ENCODE measurements around the gene C1QTNF7.

Gene C1QTNF7

DNA sequence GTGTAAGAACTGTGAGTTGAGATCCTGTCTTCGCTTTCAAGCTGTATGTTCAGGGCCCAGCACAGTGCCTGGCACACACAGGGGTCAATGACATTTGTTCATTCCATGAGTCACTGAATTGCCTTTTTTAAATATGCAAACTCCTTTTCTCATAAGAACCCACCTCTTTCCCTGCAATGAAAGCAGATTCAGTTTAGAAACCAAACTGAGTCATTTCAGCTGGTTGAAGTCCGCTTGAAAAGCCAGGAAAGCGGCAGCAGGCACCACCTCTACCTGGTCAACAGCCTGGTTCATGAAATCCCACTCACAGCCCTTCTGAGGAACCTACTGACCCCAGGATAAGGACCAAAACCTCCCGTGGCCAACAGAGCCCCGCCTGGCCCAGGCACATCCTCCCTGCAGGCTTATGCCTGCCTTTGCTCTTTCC, 4.5 kb upstream of the C1QTNF7 start:
- TF ChIP-seq TCF4 (CRISPR knock-in tag; IDR thresholded peaks at IDR 0.05; ENCODE audit: borderline replicate concordance) (no peak), RARB (CRISPR knock-in tag; IDR thresholded peaks at IDR 0.05) (no peak), ZFP3 (CRISPR knock-in tag; IDR thresholded peaks at IDR 0.05) (no peak), ZFP30 (CRISPR knock-in tag; IDR thresholded peaks at IDR 0.05) (no peak), ISL1 (CRISPR knock-in tag; IDR thresholded peaks at IDR 0.05) (no peak), OSR1 (CRISPR knock-in tag; IDR thresholded peaks at IDR 0.05) (no peak), BACH2 (CRISPR knock-in tag; IDR thresholded peaks at IDR 0.05; ENCODE audit: borderline replicate concordance) (no peak), ESRRG (CRISPR knock-in tag; IDR thresholded peaks at IDR 0.05) (no peak), PPARA (CRISPR knock-in tag; IDR thresholded peaks at IDR 0.05; ENCODE audit: borderline replicate concordance) (no peak), SNAI2 (CRISPR knock-in tag; IDR thresholded peaks at IDR 0.05) (no peak), ZC3H10 (CRISPR knock-in tag; IDR thresholded peaks at IDR 0.05) (no peak), ZNF565 (CRISPR knock-in tag; conservative IDR thresholded peaks at IDR 0.05; ENCODE audit: low read depth) (no peak)
- TF ChIP-seq, protein P1, sequence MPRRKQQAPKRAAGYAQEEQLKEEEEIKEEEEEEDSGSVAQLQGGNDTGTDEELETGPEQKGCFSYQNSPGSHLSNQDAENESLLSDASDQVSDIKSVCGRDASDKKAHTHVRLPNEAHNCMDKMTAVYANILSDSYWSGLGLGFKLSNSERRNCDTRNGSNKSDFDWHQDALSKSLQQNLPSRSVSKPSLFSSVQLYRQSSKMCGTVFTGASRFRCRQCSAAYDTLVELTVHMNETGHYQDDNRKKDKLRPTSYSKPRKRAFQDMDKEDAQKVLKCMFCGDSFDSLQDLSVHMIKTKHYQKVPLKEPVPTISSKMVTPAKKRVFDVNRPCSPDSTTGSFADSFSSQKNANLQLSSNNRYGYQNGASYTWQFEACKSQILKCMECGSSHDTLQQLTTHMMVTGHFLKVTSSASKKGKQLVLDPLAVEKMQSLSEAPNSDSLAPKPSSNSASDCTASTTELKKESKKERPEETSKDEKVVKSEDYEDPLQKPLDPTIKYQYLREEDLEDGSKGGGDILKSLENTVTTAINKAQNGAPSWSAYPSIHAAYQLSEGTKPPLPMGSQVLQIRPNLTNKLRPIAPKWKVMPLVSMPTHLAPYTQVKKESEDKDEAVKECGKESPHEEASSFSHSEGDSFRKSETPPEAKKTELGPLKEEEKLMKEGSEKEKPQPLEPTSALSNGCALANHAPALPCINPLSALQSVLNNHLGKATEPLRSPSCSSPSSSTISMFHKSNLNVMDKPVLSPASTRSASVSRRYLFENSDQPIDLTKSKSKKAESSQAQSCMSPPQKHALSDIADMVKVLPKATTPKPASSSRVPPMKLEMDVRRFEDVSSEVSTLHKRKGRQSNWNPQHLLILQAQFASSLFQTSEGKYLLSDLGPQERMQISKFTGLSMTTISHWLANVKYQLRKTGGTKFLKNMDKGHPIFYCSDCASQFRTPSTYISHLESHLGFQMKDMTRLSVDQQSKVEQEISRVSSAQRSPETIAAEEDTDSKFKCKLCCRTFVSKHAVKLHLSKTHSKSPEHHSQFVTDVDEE (CRISPR knock-in tag; IDR thresholded peaks at IDR 0.05) = no peak
- TF ChIP-seq, protein P2, sequence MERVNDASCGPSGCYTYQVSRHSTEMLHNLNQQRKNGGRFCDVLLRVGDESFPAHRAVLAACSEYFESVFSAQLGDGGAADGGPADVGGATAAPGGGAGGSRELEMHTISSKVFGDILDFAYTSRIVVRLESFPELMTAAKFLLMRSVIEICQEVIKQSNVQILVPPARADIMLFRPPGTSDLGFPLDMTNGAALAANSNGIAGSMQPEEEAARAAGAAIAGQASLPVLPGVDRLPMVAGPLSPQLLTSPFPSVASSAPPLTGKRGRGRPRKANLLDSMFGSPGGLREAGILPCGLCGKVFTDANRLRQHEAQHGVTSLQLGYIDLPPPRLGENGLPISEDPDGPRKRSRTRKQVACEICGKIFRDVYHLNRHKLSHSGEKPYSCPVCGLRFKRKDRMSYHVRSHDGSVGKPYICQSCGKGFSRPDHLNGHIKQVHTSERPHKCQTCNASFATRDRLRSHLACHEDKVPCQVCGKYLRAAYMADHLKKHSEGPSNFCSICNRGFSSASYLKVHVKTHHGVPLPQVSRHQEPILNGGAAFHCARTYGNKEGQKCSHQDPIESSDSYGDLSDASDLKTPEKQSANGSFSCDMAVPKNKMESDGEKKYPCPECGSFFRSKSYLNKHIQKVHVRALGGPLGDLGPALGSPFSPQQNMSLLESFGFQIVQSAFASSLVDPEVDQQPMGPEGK (CRISPR knock-in tag; IDR thresholded peaks at IDR 0.05; ENCODE audit: borderline replicate concordance) = no peak
- TF ChIP-seq, protein P3, sequence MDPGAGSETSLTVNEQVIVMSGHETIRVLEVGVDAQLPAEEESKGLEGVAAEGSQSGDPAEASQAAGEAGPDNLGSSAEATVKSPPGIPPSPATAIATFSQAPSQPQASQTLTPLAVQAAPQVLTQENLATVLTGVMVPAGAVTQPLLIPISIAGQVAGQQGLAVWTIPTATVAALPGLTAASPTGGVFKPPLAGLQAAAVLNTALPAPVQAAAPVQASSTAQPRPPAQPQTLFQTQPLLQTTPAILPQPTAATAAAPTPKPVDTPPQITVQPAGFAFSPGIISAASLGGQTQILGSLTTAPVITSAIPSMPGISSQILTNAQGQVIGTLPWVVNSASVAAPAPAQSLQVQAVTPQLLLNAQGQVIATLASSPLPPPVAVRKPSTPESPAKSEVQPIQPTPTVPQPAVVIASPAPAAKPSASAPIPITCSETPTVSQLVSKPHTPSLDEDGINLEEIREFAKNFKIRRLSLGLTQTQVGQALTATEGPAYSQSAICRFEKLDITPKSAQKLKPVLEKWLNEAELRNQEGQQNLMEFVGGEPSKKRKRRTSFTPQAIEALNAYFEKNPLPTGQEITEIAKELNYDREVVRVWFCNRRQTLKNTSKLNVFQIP (CRISPR knock-in tag; IDR thresholded peaks at IDR 0.05; ENCODE audit: borderline replicate concordance, low read depth) = no peak
- ATAC-seq = no peak

DNA sequence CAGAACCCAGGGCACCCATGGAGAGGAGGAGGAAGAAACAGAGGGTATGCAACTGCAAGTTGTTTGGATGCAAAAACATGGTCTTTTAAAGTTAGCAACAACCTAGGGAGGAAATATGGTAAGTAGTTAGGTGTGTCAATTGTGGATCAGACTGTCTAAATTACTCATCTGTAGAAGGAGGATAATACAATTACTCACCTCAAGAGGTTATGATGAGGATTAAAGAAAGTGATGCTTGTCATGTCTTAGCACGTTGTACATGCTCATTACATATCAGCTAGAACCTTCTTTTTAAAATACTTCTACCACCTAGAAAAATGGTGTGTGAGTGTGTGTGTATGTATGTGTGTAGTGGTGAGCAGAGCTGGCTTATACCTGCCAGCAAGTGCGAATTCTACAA, 2.3 kb upstream of the C1QTNF7 start:
- ATAC-seq = no peak
- TF ChIP-seq RARB (CRISPR knock-in tag; IDR thresholded peaks at IDR 0.05) = no peak
- TF ChIP-seq ZNF8 (CRISPR knock-in tag; IDR thresholded peaks at IDR 0.05) = no peak
- TF ChIP-seq ARNTL (CRISPR knock-in tag; IDR thresholded peaks at IDR 0.05; ENCODE audit: borderline replicate concordance, low read depth) = no peak
- no peak for TF ChIP-seq ISL1 (CRISPR knock-in tag; IDR thresholded peaks at IDR 0.05)
- TF ChIP-seq CSDC2 (CRISPR knock-in tag; IDR thresholded peaks at IDR 0.05) = no peak
- TF ChIP-seq, protein P4, sequence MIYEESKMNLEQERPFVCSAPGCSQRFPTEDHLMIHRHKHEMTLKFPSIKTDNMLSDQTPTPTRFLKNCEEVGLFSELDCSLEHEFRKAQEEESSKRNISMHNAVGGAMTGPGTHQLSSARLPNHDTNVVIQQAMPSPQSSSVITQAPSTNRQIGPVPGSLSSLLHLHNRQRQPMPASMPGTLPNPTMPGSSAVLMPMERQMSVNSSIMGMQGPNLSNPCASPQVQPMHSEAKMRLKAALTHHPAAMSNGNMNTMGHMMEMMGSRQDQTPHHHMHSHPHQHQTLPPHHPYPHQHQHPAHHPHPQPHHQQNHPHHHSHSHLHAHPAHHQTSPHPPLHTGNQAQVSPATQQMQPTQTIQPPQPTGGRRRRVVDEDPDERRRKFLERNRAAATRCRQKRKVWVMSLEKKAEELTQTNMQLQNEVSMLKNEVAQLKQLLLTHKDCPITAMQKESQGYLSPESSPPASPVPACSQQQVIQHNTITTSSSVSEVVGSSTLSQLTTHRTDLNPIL (CRISPR knock-in tag; IDR thresholded peaks at IDR 0.05; ENCODE audit: low read depth) = no peak
- TF ChIP-seq, protein P5, sequence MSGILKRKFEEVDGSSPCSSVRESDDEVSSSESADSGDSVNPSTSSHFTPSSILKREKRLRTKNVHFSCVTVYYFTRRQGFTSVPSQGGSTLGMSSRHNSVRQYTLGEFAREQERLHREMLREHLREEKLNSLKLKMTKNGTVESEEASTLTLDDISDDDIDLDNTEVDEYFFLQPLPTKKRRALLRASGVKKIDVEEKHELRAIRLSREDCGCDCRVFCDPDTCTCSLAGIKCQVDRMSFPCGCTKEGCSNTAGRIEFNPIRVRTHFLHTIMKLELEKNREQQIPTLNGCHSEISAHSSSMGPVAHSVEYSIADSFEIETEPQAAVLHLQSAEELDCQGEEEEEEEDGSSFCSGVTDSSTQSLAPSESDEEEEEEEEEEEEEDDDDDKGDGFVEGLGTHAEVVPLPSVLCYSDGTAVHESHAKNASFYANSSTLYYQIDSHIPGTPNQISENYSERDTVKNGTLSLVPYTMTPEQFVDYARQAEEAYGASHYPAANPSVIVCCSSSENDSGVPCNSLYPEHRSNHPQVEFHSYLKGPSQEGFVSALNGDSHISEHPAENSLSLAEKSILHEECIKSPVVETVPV (CRISPR knock-in tag; IDR thresholded peaks at IDR 0.05) = no peak
- TF ChIP-seq ZNF565 (CRISPR knock-in tag; conservative IDR thresholded peaks at IDR 0.05; ENCODE audit: low read depth) = no peak
- TF ChIP-seq, protein P2 (CRISPR knock-in tag; IDR thresholded peaks at IDR 0.05; ENCODE audit: borderline replicate concordance) = no peak
- TF ChIP-seq GLIS3 (CRISPR knock-in tag; IDR thresholded peaks at IDR 0.05) = no peak
- no peak for TF ChIP-seq ZFP3 (CRISPR knock-in tag; IDR thresholded peaks at IDR 0.05)
- TF ChIP-seq ZC3H10 (CRISPR knock-in tag; IDR thresholded peaks at IDR 0.05) = no peak
- no peak for TF ChIP-seq PPARA (CRISPR knock-in tag; IDR thresholded peaks at IDR 0.05; ENCODE audit: borderline replicate concordance)
- no peak for TF ChIP-seq ZFP30 (CRISPR knock-in tag; IDR thresholded peaks at IDR 0.05)
- no peak for TF ChIP-seq BACH2 (CRISPR knock-in tag; IDR thresholded peaks at IDR 0.05; ENCODE audit: borderline replicate concordance)
- no peak for TF ChIP-seq TOX (CRISPR knock-in tag; IDR thresholded peaks at IDR 0.05; ENCODE audit: borderline replicate concordance)
- TF ChIP-seq, protein P3 (CRISPR knock-in tag; IDR thresholded peaks at IDR 0.05; ENCODE audit: borderline replicate concordance, low read depth) = no peak

Data from SK-N-SH treated with all-trans-retinoic acid at 6 μM for 48 hours (cell line).